ENCODE data around the gene LAMB4. TPM values are rescaled to one million over a fixed set of nuclear protein-coding genes. Genes with fewer than 3 reads are reported as not detected.

The LAMB4 gene
- total RNA-seq, 5 donors from 2014 or later (not counting 1 experiment from before 2014, with no cell fraction given), result 0.18 TPM; not detected in 4

GRCh38 chr7:108152198-108152597 is 22.0 kb upstream of the LAMB4 start:
- no peaks in the 10 kb centered on the region for H3K4me1 ChIP-seq (ENCODE audit: control insufficient read depth in 1 of 2, extremely low read depth in 1 of 2, insufficient read depth in 2 of 2, low read length in 2 of 2)
- no peaks in the 10 kb centered on the region for H3K9me3 ChIP-seq
- Mint-ChIP-seq H3K27ac (no peak overlapping the region), H3K27me3 (peaks cover 13 to 16% of the 10 kb centered on the region in 2 donors), H3K4me1 (no peaks in the 10 kb centered on the region), H3K36me3 (no peaks in the 10 kb centered on the region), H3K9me3 (no peaks in the 10 kb centered on the region), H3K4me3 (no peak overlapping the region)
- WGBS (ENCODE audit: insufficient coverage), result 57% methylated on average over 1 of the region's 3 CpGs
- CTCF ChIA-PET, result interaction anchor here in 1 of 2 donors (0.7 kb wide), 1 partner anchor 118 kb away, joined by 3 read pairs; no protein-coding TSS in a partner anchor
- no peaks in the 10 kb centered on the region for H3K36me3 ChIP-seq (ENCODE audit: control insufficient read depth in 2 of 2, extremely low read depth in 1 of 2, insufficient read depth in 1 of 2, low read length in 1 of 2)
- H3K27ac ChIP-seq (ENCODE audit: low read length), result no peak overlapping the region
- no peak overlapping the region for H3K4me3 ChIP-seq (ENCODE audit: control insufficient read depth in 1 of 2, extremely low read depth in 1 of 2, low read length in 1 of 2)
- H3K27me3 ChIP-seq (replicated peaks in 1 of 2; ENCODE audit: control insufficient read depth in 2 of 2, extremely low read depth in 1 of 2, insufficient read depth in 2 of 2, low read length in 1 of 2), result no peaks in the 10 kb centered on the region
- no peak for DNase-seq
- POLR2A ChIA-PET, result no interaction called here
- ATAC-seq (replicated peaks in 1 of 4), result no peak

- POLR2A ChIA-PET, result no interaction called here
- DNase-seq, result no peak
- Mint-ChIP-seq H3K27ac (no peak overlapping the region), H3K27me3 (peaks cover 13 to 14% of the 10 kb centered on the region in 2 donors), H3K36me3 (no peaks in the 10 kb centered on the region), H3K4me3 (no peak overlapping the region), H3K4me1 (no peaks in the 10 kb centered on the region), H3K9me3 (no peaks in the 10 kb centered on the region)
- H3K4me1 ChIP-seq (ENCODE audit: control insufficient read depth in 1 of 2, extremely low read depth in 1 of 2, insufficient read depth in 2 of 2, low read length in 2 of 2), result peaks cover 0 to 5% of the 10 kb centered on the region in 2 experiments
- no peaks in the 10 kb centered on the region for H3K36me3 ChIP-seq (ENCODE audit: control insufficient read depth in 2 of 2, extremely low read depth in 1 of 2, insufficient read depth in 1 of 2, low read length in 1 of 2)
- no peaks in the 10 kb centered on the region for H3K9me3 ChIP-seq
- no peak for ATAC-seq (replicated peaks in 1 of 4)
- no peak overlapping the region for H3K4me3 ChIP-seq (ENCODE audit: control insufficient read depth in 1 of 2, extremely low read depth in 1 of 2, low read length in 1 of 2)
- CTCF ChIA-PET, result interaction anchor here in 1 of 2 donors (0.6 kb wide), 1 partner anchor 476 kb away, joined by 3 read pairs; no protein-coding TSS in a partner anchor
- 60% methylated on average over 2 of the region's 6 CpGs for WGBS (ENCODE audit: insufficient coverage)
- H3K27me3 ChIP-seq (replicated peaks in 1 of 2; ENCODE audit: control insufficient read depth in 2 of 2, extremely low read depth in 1 of 2, insufficient read depth in 2 of 2, low read length in 1 of 2), result peaks cover 0 to 15% of the 10 kb centered on the region in 2 experiments
- no peak overlapping the region for H3K27ac ChIP-seq (ENCODE audit: low read length)
Observed at GRCh38 chr7:108149908-108150307, 19.7 kb upstream of the LAMB4 start.

- H3K36me3 Mint-ChIP-seq, result no peaks in the 10 kb centered on the region
- 100% methylated on average over 2 of the region's 5 CpGs for WGBS (ENCODE audit: insufficient coverage)
- H3K27ac Mint-ChIP-seq, result no peak overlapping the region
- ATAC-seq (replicated peaks in 1 of 4) (no peak), DNase-seq (no peak)
- Histone ChIP-seq H3K27ac (ENCODE audit: low read length) (no peak overlapping the region), H3K36me3 (ENCODE audit: control insufficient read depth in 2 of 2, extremely low read depth in 1 of 2, insufficient read depth in 1 of 2, low read length in 1 of 2) (no peaks in the 10 kb centered on the region), H3K4me1 (ENCODE audit: control insufficient read depth in 1 of 2, extremely low read depth in 1 of 2, insufficient read depth in 2 of 2, low read length in 2 of 2) (peaks cover 0 to 5% of the 10 kb centered on the region in 2 experiments), H3K4me3 (ENCODE audit: control insufficient read depth in 1 of 2, extremely low read depth in 1 of 2, low read length in 1 of 2) (no peak overlapping the region), H3K9me3 (no peaks in the 10 kb centered on the region), H3K27me3 (replicated peaks in 1 of 2; ENCODE audit: control insufficient read depth in 2 of 2, extremely low read depth in 1 of 2, insufficient read depth in 2 of 2, low read length in 1 of 2) (peaks cover 0 to 15% of the 10 kb centered on the region in 2 experiments)
- no peaks in the 10 kb centered on the region for H3K4me1 Mint-ChIP-seq
- no peak overlapping the region for H3K4me3 Mint-ChIP-seq
- no peaks in the 10 kb centered on the region for H3K9me3 Mint-ChIP-seq
- POLR2A ChIA-PET, result no interaction called here
- CTCF ChIA-PET, result interaction anchor here in 1 of 2 donors (0.6 kb wide), 1 partner anchor 476 kb away, joined by 3 read pairs; no protein-coding TSS in a partner anchor
- peaks cover 9 to 11% of the 10 kb centered on the region in 2 donors for H3K27me3 Mint-ChIP-seq
Observed at GRCh38 chr7:108149119-108149518, 19.0 kb upstream of the LAMB4 start.

GRCh38 chr7:108147031-108147563 is 16.9 kb upstream of the LAMB4 start:
- DNase-seq (no peak), ATAC-seq (replicated peaks in 1 of 4) (no peak)
- ChIA-PET POLR2A (no interaction called here), CTCF (interaction anchor here in 1 of 2 donors (0.5 kb wide), 1 partner anchor 1119 kb away, joined by 3 read pairs; no protein-coding TSS in a partner anchor)
- Histone ChIP-seq H3K27me3 (replicated peaks in 1 of 2; ENCODE audit: control insufficient read depth in 2 of 2, extremely low read depth in 1 of 2, insufficient read depth in 2 of 2, low read length in 1 of 2) (peaks cover 0 to 15% of the 10 kb centered on the region in 2 experiments), H3K4me3 (ENCODE audit: control insufficient read depth in 1 of 2, extremely low read depth in 1 of 2, low read length in 1 of 2) (no peak overlapping the region), H3K27ac (ENCODE audit: low read length) (no peak overlapping the region), H3K36me3 (ENCODE audit: control insufficient read depth in 2 of 2, extremely low read depth in 1 of 2, insufficient read depth in 1 of 2, low read length in 1 of 2) (no peaks in the 10 kb centered on the region), H3K9me3 (no peaks in the 10 kb centered on the region), H3K4me1 (ENCODE audit: control insufficient read depth in 1 of 2, extremely low read depth in 1 of 2, insufficient read depth in 2 of 2, low read length in 2 of 2) (peaks cover 0 to 5% of the 10 kb centered on the region in 2 experiments)
- Mint-ChIP-seq H3K36me3 (no peaks in the 10 kb centered on the region), H3K4me1 (no peaks in the 10 kb centered on the region), H3K27me3 (peaks cover 5 to 11% of the 10 kb centered on the region in 2 donors), H3K4me3 (no peak overlapping the region), H3K27ac (no peak overlapping the region), H3K9me3 (no peaks in the 10 kb centered on the region)
- WGBS (ENCODE audit: insufficient coverage), result 83% methylated on average over 5 of the region's 6 CpGs

GRCh38 chr7:108146070-108146842 is 16.1 kb upstream of the LAMB4 start:
- no peak for ATAC-seq (replicated peaks in 1 of 4)
- ChIA-PET POLR2A (no interaction called here), CTCF (interaction anchor here (0.5 to 1.7 kb wide), 16 partner anchors 8 to 1736 kb away, joined by 3 to 8 read pairs (median 3); no protein-coding TSS in a partner anchor)
- no peak overlapping the region for H3K27ac ChIP-seq (ENCODE audit: low read length)
- H3K9me3 ChIP-seq, result no peaks in the 10 kb centered on the region
- no peak overlapping the region for H3K27ac Mint-ChIP-seq
- H3K4me1 Mint-ChIP-seq, result no peaks in the 10 kb centered on the region
- H3K27me3 ChIP-seq (replicated peaks in 1 of 2; ENCODE audit: control insufficient read depth in 2 of 2, extremely low read depth in 1 of 2, insufficient read depth in 2 of 2, low read length in 1 of 2), result peaks cover 0 to 15% of the 10 kb centered on the region in 2 experiments
- peak in 22 of 35 experiments; percentile 4 to 62 (median 14) for DNase-seq
- no peaks in the 10 kb centered on the region for H3K36me3 ChIP-seq (ENCODE audit: control insufficient read depth in 2 of 2, extremely low read depth in 1 of 2, insufficient read depth in 1 of 2, low read length in 1 of 2)
- no peak overlapping the region for H3K4me3 Mint-ChIP-seq
- H3K9me3 Mint-ChIP-seq, result no peaks in the 10 kb centered on the region
- H3K4me3 ChIP-seq (ENCODE audit: control insufficient read depth in 1 of 2, extremely low read depth in 1 of 2, low read length in 1 of 2), result no peak overlapping the region
- H3K36me3 Mint-ChIP-seq, result no peaks in the 10 kb centered on the region
- peaks cover 0 to 5% of the 10 kb centered on the region in 2 experiments for H3K4me1 ChIP-seq (ENCODE audit: control insufficient read depth in 1 of 2, extremely low read depth in 1 of 2, insufficient read depth in 2 of 2, low read length in 2 of 2)
- peaks cover 4 to 11% of the 10 kb centered on the region in 2 donors for H3K27me3 Mint-ChIP-seq
- WGBS (ENCODE audit: insufficient coverage), result 38% methylated on average over 3 of the region's 12 CpGs

- H3K4me1 Mint-ChIP-seq, result no peaks in the 10 kb centered on the region
- H3K9me3 ChIP-seq, result no peaks in the 10 kb centered on the region
- H3K4me3 Mint-ChIP-seq, result no peak overlapping the region
- peaks cover 4 to 10% of the 10 kb centered on the region in 2 donors for H3K27me3 Mint-ChIP-seq
- no peaks in the 10 kb centered on the region for H3K9me3 Mint-ChIP-seq
- H3K4me1 ChIP-seq (ENCODE audit: control insufficient read depth in 1 of 2, extremely low read depth in 1 of 2, insufficient read depth in 2 of 2, low read length in 2 of 2), result peaks cover 0 to 5% of the 10 kb centered on the region in 2 experiments
- H3K36me3 Mint-ChIP-seq, result no peaks in the 10 kb centered on the region
- no peak for DNase-seq
- H3K27ac Mint-ChIP-seq, result no peak overlapping the region
- H3K27ac ChIP-seq (ENCODE audit: low read length), result no peak overlapping the region
- no peak for ATAC-seq (replicated peaks in 1 of 4)
- ChIA-PET POLR2A (no interaction called here), CTCF (interaction anchor here (0.7 to 1.7 kb wide), 12 partner anchors 9 to 933 kb away, joined by 3 to 8 read pairs (median 3); no protein-coding TSS in a partner anchor)
- no peaks in the 10 kb centered on the region for H3K36me3 ChIP-seq (ENCODE audit: control insufficient read depth in 2 of 2, extremely low read depth in 1 of 2, insufficient read depth in 1 of 2, low read length in 1 of 2)
- 83% methylated on average over 2 of the region's 8 CpGs for WGBS (ENCODE audit: insufficient coverage)
- H3K27me3 ChIP-seq (replicated peaks in 1 of 2; ENCODE audit: control insufficient read depth in 2 of 2, extremely low read depth in 1 of 2, insufficient read depth in 2 of 2, low read length in 1 of 2), result peaks cover 0 to 15% of the 10 kb centered on the region in 2 experiments
- no peak overlapping the region for H3K4me3 ChIP-seq (ENCODE audit: control insufficient read depth in 1 of 2, extremely low read depth in 1 of 2, low read length in 1 of 2)
Observed at GRCh38 chr7:108145401-108145800, 15.2 kb upstream of the LAMB4 start.

All from T-cell (primary cell).